HTR-8/SVneo (cell line): Measurements from ENCODE around the gene CUL1.

Experiments used
- DNase-seq: peaks from one replicate; pipeline ENCODE4 v3.0.0; 2011; ENCODE audit warnings: low spot score, mixed read lengths; ENCODE audit not compliant: insufficient read length
- FAIRE-seq: peaks from 2 replicates; lab custom pipeline; 2011; peaks lifted over from hg19 to GRCh38; lab: Jason Lieb, UNC

The CUL1 gene

DNA sequence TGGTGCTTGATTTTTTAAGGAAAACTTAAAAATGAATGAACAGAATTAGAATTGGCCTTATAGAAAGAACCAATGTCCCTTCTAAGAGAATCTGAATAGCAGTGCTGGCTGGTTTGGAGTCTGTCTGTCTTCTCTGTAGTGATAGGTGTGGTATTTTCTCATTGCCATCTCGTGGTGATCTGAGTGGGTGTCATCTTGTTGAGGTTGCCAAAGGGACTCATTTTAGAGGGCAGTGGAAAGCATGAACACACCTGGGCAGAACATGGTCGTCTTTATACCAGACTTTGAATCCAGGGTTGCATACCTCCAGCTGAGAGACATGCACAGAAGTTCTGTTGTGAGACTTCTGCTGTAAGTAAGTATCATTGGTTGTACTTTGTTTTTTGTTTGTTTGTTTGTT lies 15.8 kb downstream of the CUL1 start:
- no peak for DNase-seq
- FAIRE-seq, result no peak

DNA sequence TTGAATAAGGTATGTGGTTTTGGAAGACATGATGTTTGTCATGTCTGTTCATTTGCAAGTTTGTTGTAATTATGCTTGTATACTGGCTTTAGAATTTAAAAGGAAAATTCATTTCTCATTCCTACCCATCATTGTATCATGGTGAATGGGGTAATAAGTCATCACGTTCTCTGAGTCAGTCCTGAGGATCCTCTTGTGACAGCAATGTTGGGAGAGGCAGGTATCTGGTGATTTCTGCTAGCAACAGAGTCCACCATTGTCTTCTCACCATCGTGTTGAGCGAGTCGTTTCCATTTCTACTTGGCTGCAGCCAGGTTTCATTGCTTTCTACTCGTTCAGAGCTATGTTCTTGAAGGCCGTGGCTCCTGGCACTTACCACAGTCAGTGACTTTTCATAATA lies 16.3 kb downstream of the CUL1 start:
- DNase-seq, result no peak
- no peak for FAIRE-seq

DNA sequence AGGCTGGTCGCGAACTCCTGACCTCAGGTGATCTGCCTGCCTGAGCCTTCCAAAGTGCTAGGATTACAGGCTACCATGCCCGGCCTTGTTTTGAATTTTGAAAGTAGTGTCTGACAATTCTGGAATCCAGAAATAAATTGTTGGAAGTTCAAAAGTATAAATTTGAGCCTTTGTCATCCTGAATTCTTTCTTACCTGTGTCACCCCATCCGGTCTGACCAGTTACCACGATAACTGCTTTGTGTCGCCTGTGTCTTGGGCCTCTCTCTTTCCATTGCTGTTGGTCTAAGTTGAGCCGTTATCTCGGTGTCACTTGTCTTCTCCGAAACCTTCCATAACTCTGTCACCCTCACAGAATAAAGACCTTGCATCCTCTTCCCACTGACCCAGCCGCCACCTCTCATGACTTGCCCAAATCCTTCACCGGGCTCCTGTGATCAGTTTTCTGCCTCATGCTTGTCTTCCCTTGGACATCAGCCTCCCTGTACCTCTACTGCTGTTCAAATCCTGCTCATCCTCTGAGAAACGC lies 18.6 kb downstream of the CUL1 start:
- DNase-seq, result no peak

DNA sequence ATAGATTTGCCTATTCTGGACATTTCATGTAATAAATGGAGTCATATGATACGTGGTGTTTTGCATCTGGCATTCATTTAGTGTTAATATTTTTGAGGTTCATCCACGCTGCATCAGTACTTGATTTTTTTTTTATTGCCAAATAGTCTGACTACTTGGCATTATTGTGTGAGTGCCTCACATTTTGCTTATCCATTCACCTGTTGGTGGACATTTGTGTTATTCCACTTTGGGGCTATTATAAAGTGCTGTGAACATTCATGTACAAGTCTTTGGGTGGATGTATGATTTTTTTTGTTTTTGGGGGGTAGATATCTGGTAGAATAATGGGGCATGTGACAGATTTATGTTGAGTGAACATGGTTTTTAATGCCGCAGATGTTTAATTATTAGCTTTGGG lies 19.7 kb downstream of the CUL1 start:
- DNase-seq, result no peak
- no peak for FAIRE-seq

More for the DNA sequence above, 18.6 kb downstream of the CUL1 start:
- no peak for FAIRE-seq

DNA sequence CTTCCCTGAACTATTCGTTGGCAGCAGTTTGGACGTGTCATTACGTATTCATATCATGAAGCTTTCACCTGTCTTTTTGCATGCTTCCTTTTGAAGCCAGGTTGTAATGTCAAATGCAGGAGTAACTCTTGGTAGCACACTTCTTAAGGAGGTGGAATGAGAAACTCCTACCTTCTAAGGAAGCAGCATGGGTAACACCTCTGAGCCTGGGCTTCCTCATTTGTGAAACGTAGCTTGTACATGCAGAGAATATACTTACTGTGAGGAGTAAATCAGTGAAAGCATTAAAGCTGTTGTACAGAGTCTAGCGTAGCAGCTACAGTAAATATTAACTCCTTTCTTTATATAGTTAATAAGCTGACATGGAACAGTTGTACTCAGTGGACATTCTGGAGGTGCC lies 21.1 kb downstream of the CUL1 start:
- no peak for DNase-seq
- no peak for FAIRE-seq

DNA sequence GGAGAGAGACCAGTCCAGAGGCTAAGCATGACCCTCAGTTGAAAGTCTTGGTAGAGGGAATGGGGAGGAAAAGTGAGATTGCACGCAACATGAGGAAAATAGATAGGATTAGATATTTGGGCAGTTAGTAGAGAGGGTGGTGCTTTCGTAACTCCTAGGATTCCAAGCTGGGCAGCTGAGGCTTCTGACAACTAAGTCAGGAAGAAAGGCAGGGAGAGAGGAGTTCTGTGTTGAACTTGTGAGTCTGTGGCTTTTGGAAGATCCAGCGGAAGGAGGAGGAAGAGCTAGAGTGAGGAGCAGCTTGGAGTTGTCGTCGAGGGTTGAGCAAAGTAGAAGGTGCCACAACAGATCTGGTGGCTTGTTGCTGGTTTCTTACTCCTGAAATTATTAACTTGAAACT lies 21.8 kb downstream of the CUL1 start:
- FAIRE-seq (no peak), DNase-seq (no peak)

DNA sequence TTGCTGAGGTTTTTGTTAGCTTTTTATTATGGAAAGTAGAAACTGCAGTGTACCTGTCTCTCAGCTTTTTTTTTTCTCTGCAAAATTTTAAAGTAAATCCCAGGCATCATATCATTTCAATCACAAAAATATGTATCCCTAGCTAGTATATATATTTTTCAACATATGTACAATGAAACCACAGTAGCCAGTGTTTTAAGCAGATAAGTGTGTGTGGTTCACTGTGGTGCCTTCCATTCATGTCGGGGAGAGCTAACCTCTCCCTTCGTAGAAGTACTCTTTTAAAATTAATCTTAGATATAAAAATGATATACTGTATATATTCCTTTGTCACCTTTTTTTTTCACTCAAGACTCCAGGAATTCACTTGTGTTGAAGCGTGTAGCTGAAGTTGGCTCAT lies 22.7 kb downstream of the CUL1 start:
- FAIRE-seq, result no peak
- DNase-seq, result no peak

DNA sequence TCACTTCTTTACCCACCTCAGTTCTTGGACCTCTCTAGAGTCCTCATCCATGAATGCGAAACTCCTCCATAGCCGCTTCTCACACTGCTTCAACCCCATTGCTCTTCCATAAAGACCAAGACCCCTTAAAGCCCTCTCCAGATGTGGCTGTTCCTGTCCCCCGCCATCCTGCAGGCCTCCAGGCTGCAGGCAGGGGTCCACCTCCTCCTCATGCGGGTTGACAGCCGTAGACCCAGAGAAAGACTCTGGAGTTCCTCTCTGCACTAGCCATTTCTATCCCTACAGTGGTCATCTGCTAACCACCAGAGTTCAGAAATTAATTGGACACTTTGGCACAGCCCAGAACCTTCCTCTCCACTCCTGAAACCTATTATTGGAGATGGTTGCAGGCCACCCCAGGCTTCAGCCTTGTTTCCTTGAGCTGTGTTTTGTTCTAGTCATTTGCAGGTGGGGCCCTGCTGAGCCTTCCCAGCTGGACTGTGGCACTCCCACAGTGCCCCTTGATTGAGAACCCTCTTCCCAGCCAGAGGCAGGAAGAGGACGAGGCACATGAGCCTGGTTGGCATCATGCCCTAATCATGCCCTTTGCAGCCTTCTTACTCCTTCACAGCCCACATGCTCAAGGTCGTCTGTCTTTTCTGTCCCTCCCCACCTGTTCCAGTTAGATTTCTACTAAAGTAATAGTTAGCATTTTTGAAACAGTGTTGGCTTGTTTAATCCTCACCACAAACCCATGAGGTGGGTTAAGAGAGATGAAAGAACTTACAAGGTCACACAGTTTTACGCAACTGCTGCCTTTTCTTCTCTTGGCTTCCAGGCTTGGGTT lies 23.9 kb downstream of the CUL1 start:
- DNase-seq (no peak), FAIRE-seq (no peak)

DNA sequence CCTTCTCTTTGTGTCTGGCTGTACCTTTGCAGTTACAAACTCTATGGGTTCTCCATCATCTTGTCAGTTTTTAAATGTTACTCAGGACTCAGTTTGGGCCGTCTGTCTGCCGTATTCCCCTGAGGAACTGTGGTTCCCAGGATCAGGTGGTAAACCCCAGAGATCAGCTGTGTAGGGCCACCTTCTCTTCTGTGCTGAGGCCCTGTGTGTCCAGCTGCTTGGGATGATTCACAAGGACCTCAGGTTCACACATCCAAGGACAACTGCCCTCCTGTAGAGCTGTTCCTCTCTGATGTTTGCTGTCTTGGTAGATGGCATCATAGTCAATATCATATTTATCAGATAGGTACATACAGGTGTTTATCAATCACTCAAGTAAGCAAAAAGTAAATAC lies 24.5 kb downstream of the CUL1 start:
- no peak for FAIRE-seq
- no peak for DNase-seq

DNA sequence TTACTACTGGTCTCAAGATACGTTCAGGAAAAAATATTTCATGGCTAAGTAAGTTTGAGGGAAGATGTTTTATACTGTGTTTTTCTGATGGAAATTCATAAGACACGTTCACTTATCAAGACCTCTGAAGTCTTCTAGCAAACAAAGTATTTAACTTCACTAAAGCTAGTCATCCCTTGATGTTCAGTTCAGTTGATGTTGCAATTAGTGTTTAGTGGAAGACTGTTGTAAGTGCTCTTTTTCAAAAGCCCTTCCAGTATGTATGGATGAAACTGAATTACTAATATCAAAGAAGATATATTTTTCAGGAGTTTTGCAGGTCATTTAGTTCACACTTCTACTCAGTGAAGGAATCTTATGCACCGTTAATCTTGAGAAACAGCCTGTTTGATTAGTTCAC lies 25.1 kb downstream of the CUL1 start:
- no peak for FAIRE-seq
- DNase-seq, result no peak

DNA sequence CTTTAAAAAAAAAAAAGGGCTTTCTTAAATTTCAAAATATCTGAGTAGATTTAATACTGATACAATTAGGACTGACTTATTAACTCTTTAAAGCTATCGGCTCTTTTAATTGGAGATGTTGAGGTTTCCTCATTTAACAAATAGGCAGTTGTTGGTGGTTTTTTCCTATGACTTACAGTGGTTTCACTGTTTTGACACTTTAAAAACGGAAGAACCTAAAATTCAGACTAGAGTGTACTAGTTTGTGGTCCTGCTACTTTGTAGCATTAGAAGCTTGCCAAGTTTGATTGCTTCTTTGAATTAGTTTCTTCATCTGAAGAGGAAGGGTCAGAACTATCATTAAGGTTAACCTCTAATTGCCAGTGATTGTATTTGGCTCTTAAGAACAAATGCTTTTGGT lies 27.7 kb downstream of the CUL1 start:
- FAIRE-seq (no peak), DNase-seq (no peak)

DNA sequence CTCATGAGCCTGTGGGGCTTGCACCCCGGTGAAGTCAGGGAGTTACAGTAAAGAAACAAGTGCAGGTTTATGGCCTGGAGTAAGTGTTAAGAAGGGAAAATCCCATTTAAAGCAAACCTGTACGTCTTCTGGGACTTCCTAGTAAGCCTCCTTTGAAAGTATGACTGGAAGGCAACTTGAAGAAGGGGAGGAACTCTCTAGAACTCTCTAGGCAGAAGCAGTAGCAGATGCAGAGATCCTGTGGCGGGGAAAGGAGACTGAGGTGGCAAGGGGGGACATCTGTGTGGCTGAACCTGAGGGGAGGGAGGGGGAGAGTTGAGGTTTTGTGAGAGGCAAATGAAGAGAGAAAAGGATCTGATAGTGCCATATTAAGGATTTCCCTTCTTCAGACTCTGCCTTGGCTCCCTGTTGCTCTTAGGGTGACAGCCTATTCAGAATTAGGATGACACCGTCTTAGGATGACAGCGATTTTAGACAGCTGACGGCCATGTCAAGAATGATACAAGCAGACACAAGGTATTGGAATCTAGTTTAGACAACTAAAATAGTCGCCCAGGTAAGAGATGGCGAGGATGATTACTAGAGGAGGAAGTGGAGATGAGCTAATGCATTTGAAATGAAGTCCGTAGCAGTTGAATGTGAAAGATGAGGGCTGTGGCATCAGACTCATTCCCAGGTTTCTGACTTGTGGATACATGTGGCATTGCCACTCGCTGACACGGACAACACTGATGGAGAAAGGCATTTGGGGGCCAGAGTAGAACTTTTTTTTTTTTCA lies 29.0 kb downstream of the CUL1 start:
- DNase-seq (no peak), FAIRE-seq (no peak)

DNA sequence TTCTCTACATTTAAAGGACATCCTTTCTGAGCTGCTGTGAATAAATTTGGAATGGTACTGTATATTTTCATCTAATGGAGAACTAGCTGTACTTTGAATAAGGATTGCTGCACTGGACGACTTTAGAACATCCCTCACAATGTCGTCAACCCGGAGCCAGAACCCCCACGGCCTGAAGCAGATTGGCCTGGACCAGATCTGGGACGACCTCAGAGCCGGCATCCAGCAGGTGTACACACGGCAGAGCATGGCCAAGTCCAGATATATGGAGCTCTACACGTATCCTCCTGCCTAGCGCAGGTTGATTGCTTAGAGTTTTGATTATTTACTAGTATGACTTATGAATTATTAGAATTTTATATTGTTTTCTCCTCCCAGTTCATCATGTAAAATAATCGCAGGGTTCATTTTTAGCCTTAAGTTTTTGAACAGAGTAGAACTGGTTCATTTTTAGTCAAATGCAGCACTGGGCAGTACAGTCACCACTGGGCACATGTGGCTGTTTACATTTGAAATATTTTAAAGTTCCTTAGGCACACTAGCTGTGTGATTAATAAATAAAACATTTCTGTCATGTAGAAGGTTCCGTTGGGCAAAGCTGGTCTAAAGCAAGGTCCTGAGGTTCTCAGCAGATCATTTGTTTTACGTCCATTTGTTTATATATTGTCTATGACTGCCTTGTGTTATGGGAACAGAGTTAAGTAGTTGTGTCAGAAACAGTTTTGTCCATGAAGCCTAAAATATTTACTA lies 31.5 kb downstream of the CUL1 start:
- FAIRE-seq (no peak), DNase-seq (no peak)

DNA sequence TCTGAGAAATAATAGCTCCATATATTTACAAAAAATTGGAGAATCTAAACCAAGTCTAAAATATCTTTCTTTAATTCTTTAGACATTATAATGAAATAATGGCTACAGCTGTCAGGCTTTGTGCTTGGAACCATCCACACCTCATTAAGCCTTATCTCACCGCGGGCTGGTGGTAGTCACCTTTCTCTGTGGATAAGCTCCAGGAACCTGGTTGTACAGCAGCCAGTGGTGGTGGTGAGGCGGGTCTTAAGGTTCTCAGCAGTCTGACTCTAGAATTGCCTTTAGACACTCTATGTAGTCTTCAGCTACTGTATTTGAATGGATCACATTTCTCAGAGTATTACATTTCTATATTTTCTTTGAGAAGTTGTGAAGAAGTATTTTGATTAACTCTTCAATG lies 34.2 kb downstream of the CUL1 start:
- no peak for FAIRE-seq
- no peak for DNase-seq

DNA sequence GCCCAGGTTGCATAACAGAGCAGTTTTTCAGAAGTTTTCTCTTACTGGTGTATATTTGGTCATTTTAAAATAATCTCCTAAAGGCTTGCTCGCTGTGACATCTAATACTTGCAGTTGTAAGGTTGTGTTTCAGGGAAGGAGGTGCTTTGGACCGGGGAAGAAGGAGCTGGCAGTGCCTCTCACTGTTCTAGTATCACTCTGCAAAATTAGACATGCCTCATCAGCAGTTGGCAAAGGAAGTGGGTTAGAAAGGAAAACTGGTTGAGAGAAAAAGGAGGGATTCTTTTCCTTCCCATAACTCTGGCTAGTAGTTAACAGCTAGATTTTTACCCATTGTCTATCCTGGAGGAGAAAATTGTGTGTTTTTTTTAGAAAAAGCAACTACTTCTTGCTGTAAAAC lies 34.8 kb downstream of the CUL1 start:
- FAIRE-seq (no peak), DNase-seq (no peak)

DNA sequence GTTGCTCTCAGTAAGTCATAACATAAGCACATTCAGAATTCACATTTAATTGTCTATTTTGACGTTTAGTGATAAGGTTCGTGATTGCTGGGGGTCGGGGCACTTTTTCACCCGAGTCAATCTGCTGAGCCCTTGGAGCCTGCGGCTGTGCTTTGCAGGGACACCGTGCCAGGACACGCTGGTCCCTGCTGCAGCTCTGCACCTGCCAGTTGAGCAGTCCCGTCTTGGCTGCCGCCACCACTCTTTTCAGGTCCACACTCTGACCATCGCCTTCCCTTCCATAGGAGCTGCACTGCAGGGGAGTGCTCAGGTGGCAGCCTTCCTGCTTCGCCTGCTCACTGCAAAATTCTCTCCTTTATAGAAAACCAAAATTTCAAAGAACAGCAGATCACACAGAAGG lies 36.4 kb downstream of the CUL1 start:
- DNase-seq (no peak), FAIRE-seq (no peak)

DNA sequence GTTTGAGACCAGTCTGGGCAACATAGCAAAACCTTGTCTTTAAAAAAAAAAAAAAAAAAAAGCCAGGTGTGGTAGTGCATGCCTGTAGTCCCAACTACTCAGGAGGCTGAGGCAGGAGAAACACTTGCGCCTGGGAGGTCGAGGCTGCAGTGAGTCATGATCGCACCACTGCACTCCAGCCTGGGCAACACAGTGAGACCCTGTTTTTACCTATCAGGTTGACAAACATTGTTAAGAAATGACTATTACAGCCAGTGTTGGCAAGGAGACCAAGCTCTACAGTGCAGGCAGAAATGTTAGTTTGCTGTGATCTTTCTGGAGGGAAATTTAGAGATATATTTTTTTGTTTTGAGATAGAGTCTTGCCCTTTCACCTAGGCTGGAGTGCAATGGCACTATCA lies 37.3 kb downstream of the CUL1 start:
- FAIRE-seq, result no peak
- no peak for DNase-seq

DNA sequence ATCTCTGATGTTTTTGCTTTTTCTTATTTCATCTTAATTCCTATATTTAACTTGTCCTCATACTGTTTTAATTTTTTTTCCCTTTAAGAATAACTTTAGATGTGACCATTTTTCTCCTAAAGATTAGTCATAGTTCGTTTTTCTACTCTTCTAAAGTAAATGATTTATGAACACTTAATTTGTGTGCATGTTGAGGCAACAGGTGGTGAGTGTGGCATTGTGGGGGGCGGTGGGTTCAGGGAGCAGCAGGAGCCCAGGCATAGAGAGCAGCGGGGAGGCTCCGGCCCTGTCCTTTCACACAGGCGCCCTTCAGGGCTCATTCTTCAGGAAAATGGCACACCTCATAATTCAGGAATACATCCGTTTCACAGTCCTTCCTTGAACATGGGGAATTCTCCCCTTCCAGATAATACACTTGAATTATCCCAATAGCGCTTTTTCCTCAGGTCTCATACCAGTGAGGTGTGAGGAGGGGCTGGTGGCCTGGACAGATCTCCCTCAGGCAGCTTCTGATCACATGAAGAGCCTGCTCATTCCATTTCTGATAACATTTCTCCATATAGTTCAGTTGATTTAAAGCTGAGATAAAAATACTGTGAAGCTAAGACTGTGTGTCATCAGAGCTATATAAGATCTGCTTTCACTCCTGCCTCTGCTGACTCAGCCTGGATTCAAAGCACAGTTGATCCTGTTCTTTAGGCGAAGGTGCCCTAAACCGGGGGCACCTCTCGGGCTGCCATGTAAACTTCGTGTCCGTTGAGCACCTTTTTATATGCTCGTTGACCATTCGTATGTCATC lies 40.2 kb downstream of the CUL1 start:
- DNase-seq, result no peak
- FAIRE-seq, result no peak

DNA sequence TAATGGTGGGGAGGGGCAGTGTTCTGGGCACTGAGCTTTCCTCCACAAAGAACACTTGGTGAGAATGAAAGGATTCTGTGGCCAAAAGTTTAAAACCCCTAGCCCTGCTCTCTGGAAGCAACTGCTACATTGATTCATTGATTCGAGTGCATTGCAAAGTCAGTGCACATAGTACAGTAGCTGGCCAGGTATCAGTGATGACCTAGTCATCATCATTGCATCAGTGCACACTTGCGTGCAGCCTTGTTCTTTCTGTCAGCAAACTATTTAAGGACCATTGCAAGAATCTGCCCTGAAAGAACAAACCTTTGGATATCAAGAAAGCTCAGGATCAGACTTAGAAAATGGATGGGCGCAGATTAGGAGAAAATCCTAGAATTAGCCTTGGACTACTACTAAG lies 47.4 kb downstream of the CUL1 start:
- DNase-seq (no peak), FAIRE-seq (no peak)

DNA sequence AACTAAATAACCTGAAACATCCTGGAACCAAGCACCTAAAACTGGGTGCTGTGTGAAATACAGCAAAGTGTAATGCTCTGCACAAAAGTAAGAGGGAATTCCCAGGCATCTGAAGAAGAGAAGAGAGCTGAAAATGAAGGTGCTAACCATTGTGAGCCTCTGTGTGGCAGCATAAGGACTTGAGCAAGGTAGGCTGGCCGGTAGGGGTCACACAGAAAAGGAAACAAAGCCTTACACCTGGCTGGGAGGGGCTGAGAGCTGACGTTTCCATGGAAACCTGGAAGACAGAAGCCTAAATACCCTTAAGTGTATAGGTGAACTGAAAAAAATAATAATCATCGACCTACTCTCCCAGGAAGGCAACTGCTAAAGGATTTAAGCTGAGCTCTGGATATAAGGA lies 48.6 kb downstream of the CUL1 start:
- DNase-seq, result no peak
- no peak for FAIRE-seq
